GM21717 (cell line): Measurements from ENCODE around the gene ZNF260.
A peak's percentile ranks its signal among the peaks of the same experiment; 100 is the strongest.
"Not testable (repeated sequence)": the region's sequence is repeated elsewhere in the genome, so short reads cannot be mapped to it uniquely, and the experiment has no call there.

Experiments
- ATAC-seq: cut with Tn5 transposase; IDR thresholded peaks from one replicate; pipeline ENCODE4 v1.9.1; 2021; ENCODE audit warnings: mild to moderate bottlenecking, moderate library complexity; ENCODE audit not compliant: unreplicated experiment

Gene ZNF260

GRCh38 chr19:36490846-36491245 is 37.2 kb downstream of the ZNF260 start:
- not testable (repeated sequence) for ATAC-seq

DNA sequence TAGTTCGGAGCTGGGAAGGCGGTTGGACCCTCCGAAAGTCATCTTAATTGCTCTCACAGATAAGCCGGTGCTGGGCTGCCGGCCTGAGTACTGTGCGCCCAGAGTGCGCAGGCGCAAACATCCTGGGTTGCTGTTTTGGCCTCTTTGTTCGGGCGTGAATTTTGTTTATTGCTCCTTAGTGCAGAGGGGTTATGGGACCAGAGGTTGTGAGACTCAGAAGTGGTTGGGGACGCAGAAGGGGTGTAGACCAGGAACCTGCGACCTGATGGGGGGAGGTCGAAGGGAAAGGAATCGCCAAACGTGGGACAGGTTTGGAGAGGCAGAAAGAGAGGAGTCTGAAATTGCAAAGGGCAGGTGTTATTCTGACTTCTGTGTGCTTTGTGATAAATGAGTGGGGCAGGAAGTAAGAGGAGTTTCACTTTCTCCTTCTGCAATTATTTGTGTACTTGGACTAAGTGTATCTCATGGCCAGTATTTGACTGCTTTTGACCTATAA is 38.1 kb downstream of the ZNF260 start:
- ATAC-seq: no peak

GRCh38 chr19:36489118-36489919 is 38.8 kb downstream of the ZNF260 start, which contains the start of gene ZNF566:
ZNF566 (minus strand) TSS chr19:36489561; CDS start chr19:36476557, 13,004 bp downstream.
- ATAC-seq: peak; percentile 82

DNA sequence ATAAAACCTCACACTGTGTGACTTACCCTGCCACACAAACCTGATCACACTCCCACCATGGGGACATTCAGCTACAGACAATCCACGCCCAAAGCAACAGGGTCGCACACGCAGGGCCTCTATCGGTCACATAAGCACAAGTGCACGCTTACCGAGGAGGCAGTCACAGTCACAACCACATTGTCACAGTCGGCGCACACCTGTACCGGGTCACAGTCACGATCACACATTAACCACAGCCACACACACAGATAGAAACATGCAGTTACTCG is 39.3 kb downstream of the ZNF260 start:
- ATAC-seq: no peak

GRCh38 chr19:36488118-36488845 is 39.8 kb downstream of the ZNF260 start:
- ATAC-seq: no peak

- no peak for ATAC-seq
Observed at GRCh38 chr19:36483653-36484052, 44.4 kb downstream of the ZNF260 start.

- ATAC-seq: no peak
Observed at GRCh38 chr19:36482876-36483275, 45.2 kb downstream of the ZNF260 start.
